AG04449 (cell line): ENCODE measurements around the gene TTLL8.

Source experiments
- CTCF ChIA-PET: fragments of 350-600 bp; formaldehyde crosslinking; extraction: SDS; loops from one replicate; lab custom pipeline; 2021; ENCODE audit warnings: antibody characterized with exemption; lab: Yijun Ruan, JAX
- POLR2A ChIA-PET: fragments of 400-600, 350-600 bp; formaldehyde crosslinking; extraction: SDS; loops from one replicate; lab custom pipeline; 2020; ENCODE audit warnings: antibody characterized with exemption, inconsistent platforms; lab: Yijun Ruan, JAX
- DNase-seq: peaks from one replicate; pipeline ENCODE4 v3.0.0-alpha.2; 2010; ENCODE audit warnings: low read depth, low spot score
- H3K4me3 ChIP-seq: 2 replicates; pipeline ENCODE4 v1.5.1; 2011; ENCODE audit warnings: low read depth, mild to moderate bottlenecking, control low read depth, low read length
- CTCF ChIP-seq: IDR thresholded peaks from one replicate; pipeline ENCODE4 v1.5.1; 2011; ENCODE audit warnings: mild to moderate bottlenecking, moderate library complexity, low read length, control low read depth, inconsistent platforms; ENCODE audit not compliant: insufficient read depth; ENCODE audit errors: missing control alignments

Gene TTLL8

GRCh38 chr22:50044485-50045118 is 13.5 kb downstream of the TTLL8 start:
- no peak for DNase-seq
- CTCF ChIA-PET: no interaction called here
- POLR2A ChIA-PET: no interaction called here

GRCh38 chr22:50041361-50042065 is 16.6 kb downstream of the TTLL8 start:
- CTCF ChIA-PET: interaction anchor here (1.5 to 2.3 kb wide), 2 partner anchors 11 to 111 kb away, joined by 4 to 7 read pairs; no protein-coding TSS in a partner anchor
- no peak for TF ChIP-seq CTCF
- no peak for DNase-seq
- POLR2A ChIA-PET: no interaction called here
- H3K4me3 ChIP-seq: no peak overlapping the region

More at GRCh38 chr22:50044485-50045118, 13.5 kb downstream of the TTLL8 start:
- no peak overlapping the region for H3K4me3 ChIP-seq
- no peak for TF ChIP-seq CTCF

GRCh38 chr22:50040717-50041116 is 17.4 kb downstream of the TTLL8 start:
- TF ChIP-seq CTCF: no peak
- H3K4me3 ChIP-seq: no peak overlapping the region
- no peak for DNase-seq
- CTCF ChIA-PET: interaction anchor here (1.5 to 2.3 kb wide), 2 partner anchors 10 to 110 kb away, joined by 4 to 7 read pairs; no protein-coding TSS in a partner anchor
- POLR2A ChIA-PET: no interaction called here

GRCh38 chr22:50039669-50040443 is 18.2 kb downstream of the TTLL8 start:
- H3K4me3 ChIP-seq: no peak overlapping the region
- POLR2A ChIA-PET: no interaction called here
- no peak for DNase-seq
- TF ChIP-seq CTCF: no peak
- CTCF ChIA-PET: interaction anchor here (2.3 kb wide), 1 partner anchor 9 kb away, joined by 7 read pairs; no protein-coding TSS in a partner anchor

- no peak for DNase-seq
- no peak for TF ChIP-seq CTCF
- H3K4me3 ChIP-seq: no peak overlapping the region
- ChIA-PET CTCF (interaction anchor here (1.5 kb wide), 1 partner anchor 106 kb away, joined by 5 read pairs; no protein-coding TSS in a partner anchor), POLR2A (no interaction called here)
These were observed 21.9 kb downstream of the TTLL8 start for GRCh38 chr22:50035976-50036724.
